Sigmoid colon (tissue), 4 donors: ENCODE results near the gene DYDC1.

Experiments
- POLR2AphosphoS5 ChIP-seq, 4 donors: sonication (generic); formaldehyde crosslinking; IDR thresholded peaks; one replicate each; pipeline ENCODE4 v1.6.1; 2017; ENCODE audit warnings: antibody characterized with exemption in 4 of 4
- TF ChIP-seq, protein P1 (sequence below), 4 experiments: fragments of 450-650 bp in 3 of 4; fragments of 200-600 bp in 1 of 4; IDR thresholded peaks; one replicate each; pipeline ENCODE4 v1.5.1; 2016 to 2019; ENCODE audit warnings: antibody characterized with exemption in 4 of 4, mild to moderate bottlenecking in 3 of 4, moderate library complexity in 2 of 4

DNA sequence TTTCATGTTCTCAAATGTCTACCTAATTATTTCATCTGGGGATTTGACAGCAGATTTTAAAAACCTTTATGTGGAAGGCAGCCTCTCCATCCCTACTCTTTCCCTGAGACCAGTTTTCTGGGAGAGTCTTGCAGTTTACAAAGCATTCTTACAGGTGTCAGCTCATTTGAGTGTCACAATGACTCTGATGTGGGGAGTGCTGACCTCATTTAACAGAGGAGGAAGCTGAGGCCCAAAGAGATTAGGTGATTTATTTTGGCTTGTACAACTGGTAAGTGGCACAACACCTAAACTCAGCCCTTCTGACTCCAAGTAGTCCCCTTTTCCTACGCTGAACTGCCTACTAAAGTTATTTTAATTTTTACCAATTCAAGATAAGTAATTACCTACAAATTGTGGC is 33.8 kb downstream of the DYDC1 start:
- TF ChIP-seq, protein P1, sequence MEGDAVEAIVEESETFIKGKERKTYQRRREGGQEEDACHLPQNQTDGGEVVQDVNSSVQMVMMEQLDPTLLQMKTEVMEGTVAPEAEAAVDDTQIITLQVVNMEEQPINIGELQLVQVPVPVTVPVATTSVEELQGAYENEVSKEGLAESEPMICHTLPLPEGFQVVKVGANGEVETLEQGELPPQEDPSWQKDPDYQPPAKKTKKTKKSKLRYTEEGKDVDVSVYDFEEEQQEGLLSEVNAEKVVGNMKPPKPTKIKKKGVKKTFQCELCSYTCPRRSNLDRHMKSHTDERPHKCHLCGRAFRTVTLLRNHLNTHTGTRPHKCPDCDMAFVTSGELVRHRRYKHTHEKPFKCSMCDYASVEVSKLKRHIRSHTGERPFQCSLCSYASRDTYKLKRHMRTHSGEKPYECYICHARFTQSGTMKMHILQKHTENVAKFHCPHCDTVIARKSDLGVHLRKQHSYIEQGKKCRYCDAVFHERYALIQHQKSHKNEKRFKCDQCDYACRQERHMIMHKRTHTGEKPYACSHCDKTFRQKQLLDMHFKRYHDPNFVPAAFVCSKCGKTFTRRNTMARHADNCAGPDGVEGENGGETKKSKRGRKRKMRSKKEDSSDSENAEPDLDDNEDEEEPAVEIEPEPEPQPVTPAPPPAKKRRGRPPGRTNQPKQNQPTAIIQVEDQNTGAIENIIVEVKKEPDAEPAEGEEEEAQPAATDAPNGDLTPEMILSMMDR (IDR thresholded peaks at IDR 0.05), result no peak
- TF ChIP-seq POLR2AphosphoS5 (IDR thresholded peaks at IDR 0.05), result no peak
